HG03354 (cell line): Measurements from ENCODE around the gene PLD6.
"Not testable (repeated sequence)": the region's sequence is repeated elsewhere in the genome, so short reads cannot be mapped to it uniquely, and the experiment has no call there.

ENCODE experiments used
- ATAC-seq: cut with Tn5 transposase; IDR thresholded peaks from one replicate; pipeline ENCODE4 v1.9.1; 2021; ENCODE audit warnings: mild to moderate bottlenecking; ENCODE audit not compliant: unreplicated experiment, poor library complexity, severe bottlenecking

PLD6 gene

DNA sequence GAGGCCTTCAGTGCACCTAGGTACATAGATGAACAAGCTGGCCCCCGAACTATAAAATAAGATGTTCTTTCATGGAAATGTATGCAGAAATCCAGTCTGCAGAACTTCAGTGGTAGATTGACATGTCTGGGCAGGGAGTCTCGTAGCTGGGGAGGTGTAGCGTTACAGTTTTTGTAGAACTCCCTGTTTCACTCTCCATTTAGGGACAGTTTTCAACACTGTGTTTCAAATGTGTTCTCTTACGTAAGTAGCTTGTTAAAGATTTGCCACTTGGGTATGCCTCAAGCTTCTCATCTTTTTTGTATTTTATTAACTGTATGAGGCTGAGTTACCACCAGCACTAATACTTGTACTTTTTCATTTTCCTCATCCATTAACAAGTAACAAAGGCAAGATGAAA lies 46.6 kb downstream of the PLD6 start:
- ATAC-seq, result no peak

DNA sequence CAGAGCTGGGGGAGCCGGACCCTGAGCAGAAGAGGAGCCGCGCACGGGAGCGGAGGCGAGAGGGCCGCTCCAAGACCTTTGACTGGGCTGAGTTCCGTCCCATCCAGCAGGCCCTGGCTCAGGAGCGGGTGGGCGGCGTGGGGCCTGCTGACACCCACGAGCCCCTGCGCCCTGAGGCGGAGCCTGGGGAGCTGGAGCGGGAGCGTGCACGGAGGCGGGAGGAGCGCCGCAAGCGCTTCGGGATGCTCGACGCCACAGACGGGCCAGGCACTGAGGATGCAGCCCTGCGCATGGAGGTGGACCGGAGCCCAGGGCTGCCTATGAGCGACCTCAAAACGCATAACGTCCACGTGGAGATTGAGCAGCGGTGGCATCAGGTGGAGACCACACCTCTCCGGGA lies 47.6 kb downstream of the PLD6 start:
- not testable (repeated sequence) for ATAC-seq

DNA sequence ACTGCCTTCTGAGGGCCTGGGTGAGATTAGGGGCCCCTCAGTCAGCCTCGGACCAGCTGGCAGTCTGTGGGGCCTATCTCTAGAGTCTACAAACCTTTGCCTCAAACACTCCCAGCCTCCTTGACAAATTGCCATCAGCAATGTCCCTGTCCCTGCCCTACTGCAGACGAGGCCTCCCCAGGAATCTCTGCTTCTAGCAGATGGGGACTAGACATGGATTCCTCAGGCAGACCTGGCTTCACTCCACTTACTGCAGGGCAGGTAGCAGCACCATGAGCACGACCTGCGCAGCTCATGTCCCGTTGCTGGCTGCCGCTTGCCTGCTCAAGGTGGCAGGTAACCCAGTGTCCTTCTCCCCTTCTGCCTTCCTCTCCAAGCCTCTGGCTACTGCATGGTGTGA lies 49.1 kb downstream of the PLD6 start:
- ATAC-seq, result no peak

DNA sequence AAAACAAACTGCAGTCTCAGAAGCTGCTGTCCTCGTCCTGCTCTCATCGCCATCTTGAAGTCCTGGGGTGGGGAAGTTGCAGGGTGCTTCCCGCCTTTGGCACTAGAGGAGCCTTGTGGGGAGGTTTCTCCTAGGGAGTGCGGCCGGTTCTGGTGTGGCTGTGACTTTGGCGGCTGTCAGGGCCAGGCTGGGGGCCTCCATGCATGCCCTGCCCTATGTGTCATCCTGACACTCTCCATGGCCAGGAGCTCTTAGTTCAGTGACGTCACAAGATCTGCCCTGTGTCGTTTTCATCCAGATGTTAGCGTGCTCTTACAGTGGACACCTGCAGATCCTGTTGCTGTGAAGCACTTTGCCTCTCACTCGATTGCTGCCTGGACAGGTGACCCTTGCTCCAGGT lies 49.6 kb downstream of the PLD6 start:
- ATAC-seq, result no peak

DNA sequence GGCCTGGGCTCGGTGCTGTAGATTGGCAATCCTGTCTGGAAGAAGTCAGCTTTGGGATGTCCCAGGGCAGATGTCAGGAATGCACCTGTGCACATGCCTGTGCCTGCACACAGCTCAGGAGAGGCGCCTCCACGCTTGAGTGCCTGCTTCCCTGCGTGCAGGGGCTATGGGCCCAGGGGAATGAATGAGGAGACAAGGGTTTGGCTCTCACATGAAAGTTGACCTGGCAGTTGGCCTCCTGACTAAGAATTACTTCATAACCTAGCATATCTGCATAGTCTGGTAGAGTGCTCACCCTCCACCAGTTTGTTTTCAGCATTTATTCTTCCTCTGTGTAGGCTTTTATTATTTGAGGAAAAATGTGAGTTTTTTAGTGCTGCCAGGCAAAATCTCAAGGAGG lies 50.0 kb downstream of the PLD6 start:
- ATAC-seq, result no peak

DNA sequence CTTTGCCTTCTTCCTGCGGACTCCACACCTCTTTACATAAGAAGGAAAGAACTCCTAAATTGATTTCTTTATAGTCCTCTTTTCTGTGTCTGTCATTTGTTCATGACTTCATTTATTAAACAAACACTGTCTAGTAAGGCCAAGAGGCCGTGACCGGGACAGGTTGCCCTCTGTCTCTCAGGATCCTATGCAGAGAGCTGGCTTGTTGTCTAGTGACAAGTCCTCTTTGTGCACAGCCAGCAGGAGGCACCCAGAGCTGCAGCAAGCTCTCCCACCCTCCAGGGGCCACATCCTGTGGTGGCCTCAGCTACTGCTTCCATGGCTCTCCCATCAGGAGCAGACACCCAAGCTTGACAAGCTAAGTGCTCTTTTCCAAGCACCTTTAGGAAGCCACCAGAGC lies 50.6 kb downstream of the PLD6 start:
- no peak for ATAC-seq

DNA sequence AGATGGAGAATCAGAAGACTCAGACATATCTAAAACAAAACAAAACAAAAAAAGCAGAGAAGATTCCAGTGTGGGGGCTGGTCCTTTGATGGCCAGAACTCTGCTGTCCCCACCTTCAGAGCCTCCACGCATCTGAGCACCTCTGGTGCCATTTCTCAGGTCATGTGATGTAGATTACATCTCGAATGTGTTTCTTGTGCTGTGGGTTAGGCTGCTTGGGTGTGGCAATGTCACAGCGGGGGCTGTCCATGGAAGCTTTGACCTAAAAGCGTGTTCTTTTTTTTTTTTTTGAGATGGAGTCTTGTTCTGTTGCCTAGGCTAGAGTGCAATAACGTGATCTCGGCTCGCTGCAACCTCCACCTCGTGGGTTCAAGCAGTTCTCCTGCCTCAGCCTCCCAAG lies 51.2 kb downstream of the PLD6 start:
- no peak for ATAC-seq

DNA sequence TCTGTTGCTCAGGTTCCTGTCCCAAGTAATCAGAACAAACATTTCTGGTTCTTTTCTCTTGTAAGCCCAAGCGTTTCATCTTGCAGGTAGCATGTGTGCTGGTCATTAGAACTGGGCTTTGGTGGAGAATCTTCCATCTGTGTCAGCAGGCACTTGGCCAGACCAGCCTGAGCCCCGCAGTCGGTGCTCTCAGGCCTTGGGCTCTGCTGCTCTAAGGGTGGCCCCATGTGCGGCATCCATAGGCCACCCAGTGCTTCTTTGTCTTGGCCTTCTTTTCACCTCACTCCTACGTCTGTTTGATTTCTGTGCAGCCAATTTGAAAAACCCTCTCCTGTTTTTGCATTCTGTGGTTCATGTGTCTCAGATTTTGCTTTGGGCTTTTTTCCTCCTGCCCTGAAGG lies 51.6 kb downstream of the PLD6 start:
- ATAC-seq, result no peak

DNA sequence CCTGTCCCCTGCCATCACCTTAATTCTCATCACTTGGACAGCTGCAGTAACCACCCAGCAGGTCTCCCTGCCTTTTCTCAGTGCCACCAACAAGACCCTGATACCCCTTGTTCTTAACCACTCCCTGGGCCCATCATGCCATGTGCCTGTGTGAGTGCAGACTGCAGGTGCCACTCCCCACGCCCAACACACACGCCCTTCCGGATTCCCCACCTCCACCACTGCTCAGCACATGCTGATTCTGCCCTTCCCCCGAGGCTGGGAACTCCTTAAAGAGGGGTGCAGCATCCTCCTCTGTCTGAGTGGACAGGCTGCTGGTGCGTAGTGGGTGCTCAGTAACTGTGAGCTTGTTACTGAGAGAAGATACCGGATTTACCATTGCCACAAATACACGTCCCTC lies 52.4 kb downstream of the PLD6 start:
- no peak for ATAC-seq

DNA sequence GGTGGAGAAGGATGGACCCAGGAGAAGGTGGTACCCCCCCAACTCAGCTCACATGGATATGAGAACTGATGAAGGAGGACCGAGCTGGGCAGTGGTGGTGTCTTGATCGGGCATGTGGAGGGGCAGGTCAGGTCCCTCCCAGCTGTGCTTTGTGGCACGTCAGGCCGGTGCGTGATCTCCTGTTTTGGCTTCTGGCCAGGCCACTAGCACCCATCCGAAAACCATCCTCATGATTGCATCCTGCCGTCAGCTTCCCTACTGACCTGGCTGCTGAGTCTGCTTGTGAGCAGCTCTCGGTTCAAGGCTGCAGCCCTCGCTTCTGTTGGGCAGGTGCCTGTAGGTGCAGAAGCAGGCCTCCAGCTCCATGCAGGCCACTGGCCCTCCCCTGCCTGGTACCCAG lies 53.1 kb downstream of the PLD6 start:
- no peak for ATAC-seq

DNA sequence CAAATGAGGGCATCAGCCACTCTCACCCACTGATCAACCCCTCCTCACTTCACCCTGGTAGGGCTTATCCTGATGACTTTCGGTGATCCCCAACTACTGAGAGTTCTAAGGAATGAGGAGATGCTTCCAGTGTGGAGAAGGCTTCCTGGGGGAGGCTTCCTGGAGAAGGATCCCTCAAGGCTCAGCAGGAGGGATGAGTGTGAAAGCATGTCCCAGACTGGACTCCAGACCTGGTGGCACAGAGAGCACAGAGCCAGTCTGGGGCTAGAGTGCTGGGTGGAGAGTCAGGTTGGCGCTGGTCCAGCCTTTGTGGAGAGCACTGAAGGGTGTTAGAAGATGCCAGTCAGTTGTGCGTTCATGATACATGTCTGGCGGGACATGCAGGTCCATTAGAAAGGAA lies 53.7 kb downstream of the PLD6 start:
- no peak for ATAC-seq

DNA sequence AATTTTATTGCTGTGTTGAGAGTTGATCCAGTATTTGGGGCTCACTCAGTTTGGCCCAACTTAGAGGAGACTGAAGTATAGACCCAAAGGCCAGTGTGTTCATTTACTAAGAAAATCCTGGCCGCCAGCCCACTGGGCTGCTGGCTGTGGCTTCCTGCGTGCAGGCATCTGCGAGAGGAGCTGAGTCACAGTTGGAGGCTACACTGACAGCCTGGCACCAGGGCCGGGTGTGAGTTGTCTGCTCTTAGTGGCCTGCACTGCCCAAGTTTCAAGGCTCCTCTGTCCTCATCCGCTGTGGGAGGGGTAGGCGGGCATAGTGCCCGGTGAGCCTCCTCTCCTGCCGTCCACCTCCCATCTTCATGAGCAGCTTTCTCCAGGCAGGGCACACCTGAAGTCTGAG lies 54.2 kb downstream of the PLD6 start:
- ATAC-seq, result no peak

DNA sequence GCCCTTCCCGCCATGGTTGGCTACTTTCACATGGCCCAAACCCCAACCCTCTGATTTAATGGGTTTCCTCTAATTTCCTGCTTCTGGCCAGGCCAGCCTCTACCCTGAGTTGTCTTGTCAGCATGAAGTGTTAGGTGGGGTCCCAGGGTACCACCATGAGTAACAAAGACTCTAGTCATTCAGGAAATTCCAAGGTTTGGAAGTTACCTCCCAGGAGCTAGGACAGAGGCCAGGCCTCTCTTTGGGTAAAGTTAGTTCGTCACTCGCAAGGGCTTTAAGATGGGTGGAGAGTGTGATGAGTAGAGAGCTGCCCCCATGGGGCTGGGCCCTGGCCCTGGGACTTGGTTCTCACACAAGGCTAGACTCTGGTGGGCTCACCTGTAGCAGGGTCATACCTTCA lies 54.6 kb downstream of the PLD6 start:
- ATAC-seq, result no peak

DNA sequence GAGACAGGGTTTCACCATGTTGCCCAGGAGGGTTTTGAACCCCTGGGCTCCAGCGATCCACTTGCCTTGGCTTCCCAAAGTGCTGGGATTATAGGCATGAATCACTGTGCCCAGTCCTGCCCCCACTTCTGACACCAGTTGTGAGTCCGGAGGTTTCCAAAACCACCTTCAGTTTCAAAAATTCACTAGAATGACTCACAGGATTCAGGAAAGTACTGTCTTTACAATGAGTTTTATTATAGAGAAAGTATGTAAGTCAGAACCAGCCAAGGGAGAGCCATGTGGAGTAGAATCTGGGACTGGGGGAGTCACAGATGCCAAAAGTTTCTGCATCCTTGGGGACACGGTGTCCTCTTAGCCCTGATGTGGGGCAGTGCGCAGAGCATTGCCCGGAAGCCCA lies 55.1 kb downstream of the PLD6 start:
- ATAC-seq, result no peak
